GM21367 (cell line): Measurements from ENCODE around the gene C3.
A peak's percentile ranks its signal among the peaks of the same experiment; 100 is the strongest.

Source experiments
- ATAC-seq: cut with Tn5 transposase; IDR thresholded peaks from one replicate; pipeline ENCODE4 v1.9.1; 2021; ENCODE audit not compliant: unreplicated experiment

C3 gene

GRCh38 chr19:6745965-6746364 lies 25.5 kb upstream of the C3 start:
- ATAC-seq: no peak

- no peak for ATAC-seq
Measured at GRCh38 chr19:6744381-6745301, 24.2 kb upstream of the C3 start.

- no peak for ATAC-seq
Measured at GRCh38 chr19:6743714-6744380, 23.4 kb upstream of the C3 start.

GRCh38 chr19:6743066-6743465 lies 22.6 kb upstream of the C3 start:
- ATAC-seq: no peak

GRCh38 chr19:6740589-6741343 lies 20.3 kb upstream of the C3 start:
- ATAC-seq: no peak

GRCh38 chr19:6739883-6740588 lies 19.6 kb upstream of the C3 start:
- no peak for ATAC-seq

- ATAC-seq: no peak
Measured at GRCh38 chr19:6739390-6739882, 19.0 kb upstream of the C3 start, which contains the start of gene TRIP10. Gene TRIP10, plus strand, starts transcription at chr19:6739680. Its CDS starts 82 bp downstream, at chr19:6739762.

- ATAC-seq: no peak
Measured at GRCh38 chr19:6738787-6739389, 18.4 kb upstream of the C3 start.

- ATAC-seq: peak; percentile 3
Measured at GRCh38 chr19:6737873-6738786, 17.7 kb upstream of the C3 start.

- peak; percentile 52 for ATAC-seq
Measured at GRCh38 chr19:6737284-6737872, 16.9 kb upstream of the C3 start, which contains the start of gene GPR108. Gene GPR108, minus strand, starts transcription at chr19:6737580. Its CDS starts 4 bp downstream, at chr19:6737576.

GRCh38 chr19:6736917-6737283 lies 16.4 kb upstream of the C3 start:
- no peak for ATAC-seq

- ATAC-seq: no peak
Measured at GRCh38 chr19:6736169-6736916, 15.9 kb upstream of the C3 start.

- ATAC-seq: no peak
Measured at GRCh38 chr19:6735181-6735911, 14.9 kb upstream of the C3 start.

GRCh38 chr19:6734096-6734696 lies 13.7 kb upstream of the C3 start:
- ATAC-seq: no peak

GRCh38 chr19:6733338-6734095 lies 13.1 kb upstream of the C3 start:
- ATAC-seq: no peak

GRCh38 chr19:6732803-6733337 lies 12.4 kb upstream of the C3 start:
- ATAC-seq: no peak
